OCI-LY7 (cell line): ENCODE data around the gene C6orf118.

Source experiments
- EZH2phosphoT487 ChIP-seq: fragments of 200-600 bp; sonication (generic); IDR thresholded peaks from 2 replicates; pipeline ENCODE4 v1.6.1; 2018; ENCODE audit warnings: low read depth, borderline replicate concordance, mild to moderate bottlenecking, mixed run types, antibody characterized with exemption, low read length, moderate library complexity, mixed read lengths
- TF ChIP-seq, protein P1 (sequence below): fragments of 200-600 bp; sonication (generic); conservative IDR thresholded peaks from 2 replicates; pipeline ENCODE4 v1.5.1; 2014; ENCODE audit warnings: mild to moderate bottlenecking, antibody characterized with exemption, low read length, moderate library complexity, mixed read lengths

GRCh38 chr6:165298875-165299274 is 10.5 kb downstream of the C6orf118 start:
- TF ChIP-seq, protein P1, sequence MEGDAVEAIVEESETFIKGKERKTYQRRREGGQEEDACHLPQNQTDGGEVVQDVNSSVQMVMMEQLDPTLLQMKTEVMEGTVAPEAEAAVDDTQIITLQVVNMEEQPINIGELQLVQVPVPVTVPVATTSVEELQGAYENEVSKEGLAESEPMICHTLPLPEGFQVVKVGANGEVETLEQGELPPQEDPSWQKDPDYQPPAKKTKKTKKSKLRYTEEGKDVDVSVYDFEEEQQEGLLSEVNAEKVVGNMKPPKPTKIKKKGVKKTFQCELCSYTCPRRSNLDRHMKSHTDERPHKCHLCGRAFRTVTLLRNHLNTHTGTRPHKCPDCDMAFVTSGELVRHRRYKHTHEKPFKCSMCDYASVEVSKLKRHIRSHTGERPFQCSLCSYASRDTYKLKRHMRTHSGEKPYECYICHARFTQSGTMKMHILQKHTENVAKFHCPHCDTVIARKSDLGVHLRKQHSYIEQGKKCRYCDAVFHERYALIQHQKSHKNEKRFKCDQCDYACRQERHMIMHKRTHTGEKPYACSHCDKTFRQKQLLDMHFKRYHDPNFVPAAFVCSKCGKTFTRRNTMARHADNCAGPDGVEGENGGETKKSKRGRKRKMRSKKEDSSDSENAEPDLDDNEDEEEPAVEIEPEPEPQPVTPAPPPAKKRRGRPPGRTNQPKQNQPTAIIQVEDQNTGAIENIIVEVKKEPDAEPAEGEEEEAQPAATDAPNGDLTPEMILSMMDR = no peak
- TF ChIP-seq EZH2phosphoT487 = no peak
